Activated CD4-positive, alpha-beta T cell treated with anti-CD3 and anti-CD28 coated beads for 1 hour (primary cell): ENCODE measurements around the gene NUS1.
"Not testable (repeated sequence)": the region's sequence is repeated elsewhere in the genome, so short reads cannot be mapped to it uniquely, and the experiment has no call there.

Experiments used
- DNase-seq: peaks from one replicate; pipeline ENCODE4 v3.0.0-alpha.2; 2020

Gene NUS1

DNA sequence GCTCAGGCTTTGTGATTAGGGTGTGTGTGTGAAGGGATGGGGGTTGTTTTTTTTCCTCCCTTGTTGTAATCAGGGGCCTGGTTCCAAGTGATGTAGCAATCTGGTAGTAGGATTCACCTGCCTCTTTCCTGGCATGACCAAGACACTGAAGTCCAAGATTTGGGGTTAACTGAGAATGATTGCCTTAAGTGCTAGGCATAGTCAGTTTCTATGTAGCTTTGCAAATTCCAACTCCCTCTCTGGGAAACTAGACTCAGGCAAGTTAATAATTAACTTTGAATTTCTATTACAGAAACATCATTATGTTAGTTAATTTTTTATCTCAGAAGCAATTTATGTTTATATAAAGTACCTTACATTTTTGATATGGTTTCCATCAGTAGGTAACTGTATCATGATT lies 43.6 kb downstream of the NUS1 start:
- DNase-seq = no peak

- DNase-seq = not testable (repeated sequence)
Measured at GRCh38 chr6:117721520-117721919, 46.3 kb downstream of the NUS1 start.

DNA sequence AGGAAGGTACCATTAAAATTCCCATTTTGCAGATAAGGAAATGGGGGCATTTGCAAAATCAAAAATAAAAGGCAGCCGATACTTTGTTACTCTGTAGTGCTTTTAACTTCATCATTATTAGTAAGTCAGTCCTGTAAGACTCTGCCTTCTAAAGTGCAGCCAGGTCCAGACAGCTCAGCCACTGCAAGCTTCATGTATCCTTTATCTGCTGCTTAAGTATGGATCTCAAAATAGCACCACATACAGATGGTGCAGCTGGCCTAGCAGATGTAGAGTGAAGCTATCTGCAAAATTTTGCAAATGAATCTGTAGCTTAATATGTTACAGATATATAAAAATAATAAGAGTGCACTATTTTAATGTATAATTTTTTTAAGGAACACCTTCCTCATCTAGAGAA lies 53.4 kb downstream of the NUS1 start:
- DNase-seq = no peak

DNA sequence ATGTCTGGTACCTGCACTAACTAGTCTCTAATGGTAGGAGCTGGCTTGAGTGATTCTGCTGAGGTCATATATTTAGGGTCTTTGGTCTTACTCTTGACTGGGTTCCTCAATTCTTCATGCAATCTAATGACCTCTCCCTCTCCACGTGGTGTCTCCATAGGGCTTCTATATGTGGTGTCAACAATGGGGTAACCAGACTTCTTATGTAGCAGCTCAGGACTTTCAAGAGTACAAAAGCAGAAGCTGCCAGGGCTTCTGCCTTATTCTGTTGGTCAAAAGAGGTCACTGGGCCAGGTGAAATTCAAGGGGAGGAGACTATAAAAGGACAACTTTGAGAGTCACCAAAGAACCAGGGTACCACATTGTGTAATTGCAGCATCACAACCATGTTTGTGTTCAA lies 54.3 kb downstream of the NUS1 start:
- no peak for DNase-seq

GRCh38 chr6:117733341-117733740 lies 58.1 kb downstream of the NUS1 start:
- DNase-seq = no peak

DNA sequence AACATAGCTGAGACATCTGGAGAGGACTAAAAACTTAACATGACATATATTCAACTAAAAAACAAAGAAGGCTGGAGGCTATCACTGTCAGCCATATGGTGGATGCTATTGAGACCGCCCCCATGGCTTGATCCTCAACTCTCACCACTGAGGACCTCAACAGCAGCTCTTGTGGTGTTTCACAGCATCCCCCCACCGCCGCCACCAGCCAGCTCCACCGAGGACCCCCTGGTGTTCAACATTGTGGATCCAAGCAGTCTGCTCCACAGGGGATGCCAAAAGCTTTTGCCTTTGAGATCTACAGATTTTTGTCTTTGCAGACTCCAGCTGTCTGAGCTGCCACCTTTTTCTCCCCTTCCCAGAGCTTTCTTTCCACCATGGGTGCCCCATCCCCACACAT lies 64.6 kb downstream of the NUS1 start:
- no peak for DNase-seq

GRCh38 chr6:117740605-117741004 lies 65.3 kb downstream of the NUS1 start:
- no peak for DNase-seq

GRCh38 chr6:117750675-117751074 lies 75.4 kb downstream of the NUS1 start:
- not testable (repeated sequence) for DNase-seq
